ENCODE measurements around the gene HOXA7.

DNA sequence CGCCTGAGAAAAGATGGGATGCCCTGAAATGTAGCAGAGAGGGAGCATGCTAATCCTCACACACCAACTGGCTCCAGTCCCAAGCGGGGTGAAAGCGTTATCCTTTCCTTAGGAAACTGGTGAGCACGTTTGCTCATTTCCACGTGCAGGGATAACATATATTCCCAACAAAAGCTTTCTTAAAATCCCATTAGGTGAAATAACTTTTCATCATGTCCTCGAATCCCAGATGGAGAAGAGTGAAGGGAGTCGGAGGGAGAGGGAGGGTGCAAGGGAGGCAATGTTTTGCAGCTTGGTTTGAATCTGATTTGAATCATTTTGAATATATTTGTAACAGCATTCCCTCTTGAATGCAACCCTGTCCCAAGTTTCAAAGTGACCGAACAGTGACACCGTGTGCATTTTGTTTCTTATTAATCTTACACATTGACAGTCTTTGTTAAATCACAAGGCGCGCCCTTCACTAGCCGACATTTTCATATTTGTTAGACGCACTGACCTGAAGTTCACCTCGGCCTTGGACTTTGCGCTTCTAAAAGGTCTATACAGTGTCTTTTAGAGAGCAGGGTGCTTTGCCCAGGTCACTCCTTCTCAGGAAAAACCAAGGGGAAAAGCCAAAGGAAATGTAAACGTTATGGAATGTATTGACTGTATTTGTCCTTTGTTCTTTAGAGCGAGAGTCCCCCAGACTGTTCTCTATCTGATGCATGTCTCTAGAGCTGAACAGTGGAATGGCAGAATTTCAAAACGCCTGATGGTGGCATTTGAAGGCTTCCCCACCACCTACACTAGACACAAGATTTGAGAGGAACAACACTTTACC is 22.9 kb downstream of the HOXA7 start:
- TF ChIP-seq CTCF (IDR thresholded peaks at IDR 0.05), result no peak
- no peak for TF ChIP-seq ZFX (IDR thresholded peaks at IDR 0.05; ENCODE audit: borderline replicate concordance)
